GM23338 (cell line): ENCODE measurements around the gene ERCC5. TPM values are rescaled to one million over a fixed set of nuclear protein-coding genes. Genes with fewer than 3 reads are reported as not detected.

Experiments used
- ATAC-seq: fragments of 200-7000 bp; cut with Tn5 transposase; 3 replicates; pipeline ENCODE4 v1.9.1; 2020
- DNase-seq: peaks from one replicate; pipeline ENCODE4 v3.0.0-alpha.2; 2015; ENCODE audit warnings: low spot score
- H2AFZ ChIP-seq: fragments of 200-600 bp; sonication (generic); 2 replicates; pipeline ENCODE4 v1.8.0; 2016; ENCODE audit warnings: antibody characterized with exemption, mild to moderate bottlenecking, moderate library complexity
- H3F3A ChIP-seq: fragments of 200-600 bp; sonication (generic); replicated peaks from 2 replicates; pipeline ENCODE4 v1.8.0; 2017; ENCODE audit warnings: antibody characterized with exemption, mixed run types, low read depth
- H3K27ac ChIP-seq: fragments of 200-600 bp; sonication (generic); 2 replicates; pipeline ENCODE4 v1.6.1; 2016; ENCODE audit warnings: low read depth
- H3K27me3 ChIP-seq: fragments of 200-600 bp; sonication (generic); 2 replicates; pipeline ENCODE4 v1.8.0; 2016; ENCODE audit warnings: mild to moderate bottlenecking, mixed run types, moderate library complexity; ENCODE audit not compliant: insufficient read depth
- H3K36me3 ChIP-seq: fragments of 200-600 bp; sonication (generic); 2 replicates; pipeline ENCODE4 v1.8.0; 2016; ENCODE audit warnings: mild to moderate bottlenecking; ENCODE audit not compliant: insufficient read depth
- H3K4me1 ChIP-seq: fragments of 200-600 bp; sonication (generic); 2 replicates; pipeline ENCODE4 v1.8.0; 2016; ENCODE audit warnings: mild to moderate bottlenecking, moderate library complexity; ENCODE audit not compliant: insufficient read depth
- H3K4me2 ChIP-seq: fragments of 200-600 bp; sonication (generic); 2 replicates; pipeline ENCODE4 v1.7.1; 2017; ENCODE audit warnings: mixed run types
- H3K4me3 ChIP-seq: fragments of 200-600 bp; sonication (generic); 2 replicates; pipeline ENCODE4 v1.6.1; 2016; ENCODE audit warnings: mixed run types
- H3K79me2 ChIP-seq: fragments of 200-600 bp; sonication (generic); replicated peaks from 2 replicates; pipeline ENCODE4 v1.8.0; 2017; ENCODE audit warnings: mild to moderate bottlenecking; ENCODE audit not compliant: insufficient read depth
- H3K9me2 ChIP-seq: fragments of 200-600 bp; sonication (generic); 2 replicates; pipeline ENCODE4 v1.8.0; 2017; ENCODE audit not compliant: insufficient read depth
- H4K20me1 ChIP-seq: fragments of 200-600 bp; sonication (generic); replicated peaks from 2 replicates; pipeline ENCODE4 v1.8.0; 2017; ENCODE audit warnings: mild to moderate bottlenecking; ENCODE audit not compliant: insufficient read depth
- H3K27ac Mint-ChIP-seq: 2 replicates; pipeline ENCODE4 v1.8.0; 2020; ENCODE audit warnings: inconsistent platforms, mild to moderate bottlenecking, moderate library complexity, mixed read lengths
- H3K27me3 Mint-ChIP-seq: 3 replicates; pipeline ENCODE4 v1.8.0; 2022; ENCODE audit warnings: low read depth, mild to moderate bottlenecking, moderate library complexity, mixed read lengths, inconsistent platforms; ENCODE audit not compliant: insufficient read depth, poor library complexity
- H3K36me3 Mint-ChIP-seq: 3 replicates; pipeline ENCODE4 v1.8.0; 2021; ENCODE audit warnings: low read depth, mild to moderate bottlenecking, inconsistent platforms, moderate library complexity, mixed read lengths
- H3K4me1 Mint-ChIP-seq: 3 replicates; pipeline ENCODE4 v1.8.0; 2020; ENCODE audit warnings: mild to moderate bottlenecking, inconsistent platforms, mixed read lengths
- H3K4me3 Mint-ChIP-seq: 3 replicates; pipeline ENCODE4 v1.8.0; 2021; ENCODE audit warnings: moderate library complexity, mild to moderate bottlenecking, inconsistent platforms, mixed read lengths
- H3K9me3 Mint-ChIP-seq: 3 replicates; pipeline ENCODE4 v1.8.0; 2020; ENCODE audit warnings: moderate library complexity, mild to moderate bottlenecking, inconsistent platforms, mixed read lengths
- CREB1 ChIP-seq: fragments of 250-450 bp; sonication (Bioruptor Pico); IDR thresholded peaks from 2 replicates; pipeline ENCODE4 v1.5.0; 2020; ENCODE audit warnings: low read depth, mild to moderate bottlenecking, moderate library complexity
- ETS1 ChIP-seq: IDR thresholded peaks from 2 replicates; pipeline ENCODE4 v1.6.1; 2016; ENCODE audit warnings: antibody characterized with exemption
- EZH2 ChIP-seq: fragments of 200-600 bp; sonication (generic); IDR thresholded peaks from one replicate; pipeline ENCODE4 v1.8.0; 2017; ENCODE audit warnings: antibody characterized with exemption, mild to moderate bottlenecking, low read depth; ENCODE audit not compliant: unreplicated experiment
- EZH2phosphoT487 ChIP-seq: fragments of 200-600 bp; sonication (generic); IDR thresholded peaks from one replicate; pipeline ENCODE4 v1.8.1; 2018; ENCODE audit warnings: antibody characterized with exemption; ENCODE audit not compliant: unreplicated experiment
- JUNB ChIP-seq: IDR thresholded peaks from one replicate; pipeline ENCODE4 v1.6.1; 2016; ENCODE audit warnings: antibody characterized with exemption; ENCODE audit not compliant: unreplicated experiment
- NANOG ChIP-seq: IDR thresholded peaks from 2 replicates; pipeline ENCODE4 v1.6.1; 2016; ENCODE audit warnings: antibody characterized with exemption, borderline replicate concordance
- POLR2AphosphoS5 ChIP-seq: IDR thresholded peaks from 2 replicates; pipeline ENCODE4 v1.6.1; 2016; ENCODE audit warnings: antibody characterized with exemption, low read depth
- REST ChIP-seq: IDR thresholded peaks from one replicate; pipeline ENCODE4 v1.6.1; 2018; ENCODE audit warnings: antibody characterized with exemption; ENCODE audit not compliant: unreplicated experiment
- STAT1 ChIP-seq: IDR thresholded peaks from one replicate; pipeline ENCODE4 v1.6.1; 2016; ENCODE audit warnings: antibody characterized with exemption; ENCODE audit not compliant: unreplicated experiment
- ZNF114 ChIP-seq: fragments of 250-450 bp; sonication (Bioruptor Pico); IDR thresholded peaks from 2 replicates; pipeline ENCODE4 v1.5.0; 2020; ENCODE audit warnings: mild to moderate bottlenecking, moderate library complexity
- ZNF331 ChIP-seq: fragments of 250-450 bp; sonication (Bioruptor Pico); IDR thresholded peaks from 2 replicates; pipeline ENCODE4 v1.5.0; 2020; ENCODE audit warnings: low read depth, mild to moderate bottlenecking, moderate library complexity
- polyA plus RNA-seq: library from polyadenylated mRNA; unstranded; fragments of >200 nt; fragmentation: Nextera tagmentation; extraction: Ambion mirVana; gene quantifications from 2 replicates; pipeline ENCODE4 v1.2.1, GENCODE V29; 2016
- total RNA-seq: library from RNA; depleted of rRNA; stranded (reverse); fragments of >200 nt; shearing (Covaris generic); gene quantifications from 2 replicates; pipeline ENCODE4 v1.2.3, GENCODE V29; 2014
- TF ChIP-seq, protein P1 (sequence below): fragments of 250-450 bp; sonication (Bioruptor Pico); IDR thresholded peaks from 2 replicates; pipeline ENCODE4 v1.5.0; 2020; ENCODE audit warnings: mild to moderate bottlenecking, moderate library complexity
- TF ChIP-seq, protein P2 (sequence below), 2 experiments: fragments of 200-600 bp in 1 of 2; sonication (generic) in 1 of 2; conservative IDR thresholded peaks; 2 replicates each; pipeline versions ENCODE4 v1.5.1 to v1.6.1; 2016 to 2017; ENCODE audit warnings: antibody characterized with exemption in 2 of 2, low read depth in 2 of 2, mild to moderate bottlenecking in 2 of 2, moderate library complexity in 1 of 2

The ERCC5 gene
- total and polyA plus RNA-seq, 2 experiments from 2014 or later = 25.4 to 26.2 TPM

GRCh38 chr13:102909971-102910370 lies 64.1 kb downstream of the ERCC5 start:
- Histone ChIP-seq H3K4me2 (no peak overlapping the region), H4K20me1 (no peaks in the 10 kb centered on the region), H2AFZ (no peak overlapping the region), H3K79me2 (no peaks in the 10 kb centered on the region), H3F3A (no peaks in the 10 kb centered on the region), H3K27me3 (no peaks in the 10 kb centered on the region), H3K27ac (no peak overlapping the region), H3K9me2 (no peaks in the 10 kb centered on the region), H3K4me1 (no peaks in the 10 kb centered on the region), H3K36me3 (no peaks in the 10 kb centered on the region), H3K4me3 (no peak overlapping the region)
- Mint-ChIP-seq H3K4me1 (0 out of 3 replicates have a peak, but pooled peaks cover 2% of the 10 kb centered on the region), H3K9me3 (no peaks in the 10 kb centered on the region), H3K36me3 (no peaks in the 10 kb centered on the region), H3K27ac (no peak overlapping the region), H3K4me3 (no peak overlapping the region), H3K27me3 (no peaks in the 10 kb centered on the region)
- no peak for ATAC-seq
- TF ChIP-seq CREB1 (CRISPR knock-in tag) (no peak), STAT1 (no peak), ZNF331 (CRISPR knock-in tag) (no peak), NANOG (no peak), EZH2 (no peak), ETS1 (no peak), JUNB (no peak), REST (no peak), POLR2AphosphoS5 (no peak), ZNF114 (no peak), EZH2phosphoT487 (no peak)
- TF ChIP-seq, protein P1, sequence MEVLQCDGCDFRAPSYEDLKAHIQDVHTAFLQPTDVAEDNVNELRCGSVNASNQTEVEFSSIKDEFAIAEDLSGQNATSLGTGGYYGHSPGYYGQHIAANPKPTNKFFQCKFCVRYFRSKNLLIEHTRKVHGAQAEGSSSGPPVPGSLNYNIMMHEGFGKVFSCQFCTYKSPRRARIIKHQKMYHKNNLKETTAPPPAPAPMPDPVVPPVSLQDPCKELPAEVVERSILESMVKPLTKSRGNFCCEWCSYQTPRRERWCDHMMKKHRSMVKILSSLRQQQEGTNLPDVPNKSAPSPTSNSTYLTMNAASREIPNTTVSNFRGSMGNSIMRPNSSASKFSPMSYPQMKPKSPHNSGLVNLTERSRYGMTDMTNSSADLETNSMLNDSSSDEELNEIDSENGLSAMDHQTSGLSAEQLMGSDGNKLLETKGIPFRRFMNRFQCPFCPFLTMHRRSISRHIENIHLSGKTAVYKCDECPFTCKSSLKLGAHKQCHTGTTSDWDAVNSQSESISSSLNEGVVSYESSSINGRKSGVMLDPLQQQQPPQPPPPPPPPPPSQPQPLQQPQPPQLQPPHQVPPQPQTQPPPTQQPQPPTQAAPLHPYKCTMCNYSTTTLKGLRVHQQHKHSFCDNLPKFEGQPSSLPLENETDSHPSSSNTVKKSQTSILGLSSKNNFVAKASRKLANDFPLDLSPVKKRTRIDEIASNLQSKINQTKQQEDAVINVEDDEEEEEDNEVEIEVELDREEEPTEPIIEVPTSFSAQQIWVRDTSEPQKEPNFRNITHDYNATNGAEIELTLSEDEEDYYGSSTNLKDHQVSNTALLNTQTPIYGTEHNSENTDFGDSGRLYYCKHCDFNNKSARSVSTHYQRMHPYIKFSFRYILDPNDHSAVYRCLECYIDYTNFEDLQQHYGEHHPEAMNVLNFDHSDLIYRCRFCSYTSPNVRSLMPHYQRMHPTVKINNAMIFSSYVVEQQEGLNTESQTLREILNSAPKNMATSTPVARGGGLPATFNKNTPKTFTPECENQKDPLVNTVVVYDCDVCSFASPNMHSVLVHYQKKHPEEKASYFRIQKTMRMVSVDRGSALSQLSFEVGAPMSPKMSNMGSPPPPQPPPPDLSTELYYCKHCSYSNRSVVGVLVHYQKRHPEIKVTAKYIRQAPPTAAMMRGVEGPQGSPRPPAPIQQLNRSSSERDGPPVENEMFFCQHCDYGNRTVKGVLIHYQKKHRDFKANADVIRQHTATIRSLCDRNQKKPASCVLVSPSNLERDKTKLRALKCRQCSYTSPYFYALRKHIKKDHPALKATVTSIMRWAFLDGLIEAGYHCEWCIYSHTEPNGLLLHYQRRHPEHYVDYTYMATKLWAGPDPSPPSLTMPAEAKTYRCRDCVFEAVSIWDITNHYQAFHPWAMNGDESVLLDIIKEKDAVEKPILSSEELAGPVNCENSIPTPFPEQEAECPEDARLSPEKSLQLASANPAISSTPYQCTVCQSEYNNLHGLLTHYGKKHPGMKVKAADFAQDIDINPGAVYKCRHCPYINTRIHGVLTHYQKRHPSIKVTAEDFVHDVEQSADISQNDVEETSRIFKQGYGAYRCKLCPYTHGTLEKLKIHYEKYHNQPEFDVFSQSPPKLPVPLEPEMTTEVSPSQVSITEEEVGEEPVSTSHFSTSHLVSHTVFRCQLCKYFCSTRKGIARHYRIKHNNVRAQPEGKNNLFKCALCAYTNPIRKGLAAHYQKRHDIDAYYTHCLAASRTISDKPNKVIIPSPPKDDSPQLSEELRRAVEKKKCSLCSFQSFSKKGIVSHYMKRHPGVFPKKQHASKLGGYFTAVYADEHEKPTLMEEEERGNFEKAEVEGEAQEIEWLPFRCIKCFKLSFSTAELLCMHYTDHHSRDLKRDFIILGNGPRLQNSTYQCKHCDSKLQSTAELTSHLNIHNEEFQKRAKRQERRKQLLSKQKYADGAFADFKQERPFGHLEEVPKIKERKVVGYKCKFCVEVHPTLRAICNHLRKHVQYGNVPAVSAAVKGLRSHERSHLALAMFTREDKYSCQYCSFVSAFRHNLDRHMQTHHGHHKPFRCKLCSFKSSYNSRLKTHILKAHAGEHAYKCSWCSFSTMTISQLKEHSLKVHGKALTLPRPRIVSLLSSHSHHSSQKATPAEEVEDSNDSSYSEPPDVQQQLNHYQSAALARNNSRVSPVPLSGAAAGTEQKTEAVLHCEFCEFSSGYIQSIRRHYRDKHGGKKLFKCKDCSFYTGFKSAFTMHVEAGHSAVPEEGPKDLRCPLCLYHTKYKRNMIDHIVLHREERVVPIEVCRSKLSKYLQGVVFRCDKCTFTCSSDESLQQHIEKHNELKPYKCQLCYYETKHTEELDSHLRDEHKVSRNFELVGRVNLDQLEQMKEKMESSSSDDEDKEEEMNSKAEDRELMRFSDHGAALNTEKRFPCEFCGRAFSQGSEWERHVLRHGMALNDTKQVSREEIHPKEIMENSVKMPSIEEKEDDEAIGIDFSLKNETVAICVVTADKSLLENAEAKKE (CRISPR knock-in tag) = no peak
- TF ChIP-seq, protein P2, sequence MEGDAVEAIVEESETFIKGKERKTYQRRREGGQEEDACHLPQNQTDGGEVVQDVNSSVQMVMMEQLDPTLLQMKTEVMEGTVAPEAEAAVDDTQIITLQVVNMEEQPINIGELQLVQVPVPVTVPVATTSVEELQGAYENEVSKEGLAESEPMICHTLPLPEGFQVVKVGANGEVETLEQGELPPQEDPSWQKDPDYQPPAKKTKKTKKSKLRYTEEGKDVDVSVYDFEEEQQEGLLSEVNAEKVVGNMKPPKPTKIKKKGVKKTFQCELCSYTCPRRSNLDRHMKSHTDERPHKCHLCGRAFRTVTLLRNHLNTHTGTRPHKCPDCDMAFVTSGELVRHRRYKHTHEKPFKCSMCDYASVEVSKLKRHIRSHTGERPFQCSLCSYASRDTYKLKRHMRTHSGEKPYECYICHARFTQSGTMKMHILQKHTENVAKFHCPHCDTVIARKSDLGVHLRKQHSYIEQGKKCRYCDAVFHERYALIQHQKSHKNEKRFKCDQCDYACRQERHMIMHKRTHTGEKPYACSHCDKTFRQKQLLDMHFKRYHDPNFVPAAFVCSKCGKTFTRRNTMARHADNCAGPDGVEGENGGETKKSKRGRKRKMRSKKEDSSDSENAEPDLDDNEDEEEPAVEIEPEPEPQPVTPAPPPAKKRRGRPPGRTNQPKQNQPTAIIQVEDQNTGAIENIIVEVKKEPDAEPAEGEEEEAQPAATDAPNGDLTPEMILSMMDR (conservative IDR thresholded peaks at IDR 0.05; ENCODE audit: low read depth in 2 of 2) = no peak
- DNase-seq = no peak
